HL-60 (cell line): Measurements from ENCODE around the gene HMCN2.

ENCODE experiments used
- DNase-seq, 2 experiments: peaks; one replicate each; pipeline ENCODE4 v3.0.0-alpha.2; 2010 to 2020; ENCODE audit warnings: low read depth in 1 of 2, low spot score in 1 of 2
- H3K27ac ChIP-seq: fragments of 250-450 bp; sonication (Bioruptor Pico); replicated peaks from 2 replicates; pipeline ENCODE4 v1.5.1; 2020; ENCODE audit warnings: mild to moderate bottlenecking, moderate library complexity
- H3K27me3 ChIP-seq: fragments of 250-450 bp; sonication (Bioruptor Pico); 2 replicates; pipeline ENCODE4 v1.5.1; 2021; ENCODE audit warnings: mild to moderate bottlenecking, moderate library complexity; ENCODE audit not compliant: insufficient read depth, poor library complexity, severe bottlenecking
- H3K4me3 ChIP-seq: replicated peaks from 2 replicates; pipeline ENCODE4 v1.5.1; 2011; ENCODE audit warnings: mild to moderate bottlenecking, control low read depth, low read length; ENCODE audit not compliant: insufficient read depth
- GABPA ChIP-seq: IDR thresholded peaks from 2 replicates; pipeline ENCODE4 v1.6.1; 2012; ENCODE audit warnings: low read depth
- POLR2AphosphoS5 ChIP-seq: IDR thresholded peaks from 2 replicates; pipeline ENCODE4 v1.6.1; 2012; ENCODE audit warnings: low read depth
- SPI1 ChIP-seq: IDR thresholded peaks from 2 replicates; pipeline ENCODE4 v1.6.1; 2012; ENCODE audit warnings: low read depth, mild to moderate bottlenecking, borderline replicate concordance
- TF ChIP-seq, protein P1 (sequence below): IDR thresholded peaks from one replicate; pipeline ENCODE4 v1.5.1; 2011; ENCODE audit warnings: low read length, control low read depth, inconsistent platforms; ENCODE audit not compliant: insufficient read depth
- TF ChIP-seq, protein P2 (sequence below): IDR thresholded peaks from 2 replicates; pipeline ENCODE4 v1.6.1; 2012; ENCODE audit warnings: low read depth; ENCODE audit not compliant: insufficient replicate concordance

HMCN2 gene

DNA sequence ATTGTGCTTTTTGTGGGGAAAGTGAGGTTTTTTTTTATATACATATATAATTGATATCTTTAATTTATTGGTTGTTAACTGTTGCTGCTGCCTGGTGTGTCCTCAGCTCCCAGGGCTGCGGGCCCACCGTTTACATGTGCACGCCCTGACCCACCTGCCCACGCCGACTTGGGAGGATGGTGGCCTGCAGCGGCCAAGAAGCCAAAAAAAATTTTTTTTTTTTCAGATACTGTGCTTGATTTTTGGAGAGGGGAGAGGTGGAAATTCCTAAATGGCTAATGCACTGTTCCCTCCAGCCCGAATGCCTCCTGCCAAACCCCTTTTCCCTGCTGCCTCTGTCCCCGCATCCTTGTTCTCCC, 32.0 kb upstream of the HMCN2 start:
- H3K27ac ChIP-seq: no peak overlapping the region
- no peak for DNase-seq
- TF ChIP-seq, protein P1, sequence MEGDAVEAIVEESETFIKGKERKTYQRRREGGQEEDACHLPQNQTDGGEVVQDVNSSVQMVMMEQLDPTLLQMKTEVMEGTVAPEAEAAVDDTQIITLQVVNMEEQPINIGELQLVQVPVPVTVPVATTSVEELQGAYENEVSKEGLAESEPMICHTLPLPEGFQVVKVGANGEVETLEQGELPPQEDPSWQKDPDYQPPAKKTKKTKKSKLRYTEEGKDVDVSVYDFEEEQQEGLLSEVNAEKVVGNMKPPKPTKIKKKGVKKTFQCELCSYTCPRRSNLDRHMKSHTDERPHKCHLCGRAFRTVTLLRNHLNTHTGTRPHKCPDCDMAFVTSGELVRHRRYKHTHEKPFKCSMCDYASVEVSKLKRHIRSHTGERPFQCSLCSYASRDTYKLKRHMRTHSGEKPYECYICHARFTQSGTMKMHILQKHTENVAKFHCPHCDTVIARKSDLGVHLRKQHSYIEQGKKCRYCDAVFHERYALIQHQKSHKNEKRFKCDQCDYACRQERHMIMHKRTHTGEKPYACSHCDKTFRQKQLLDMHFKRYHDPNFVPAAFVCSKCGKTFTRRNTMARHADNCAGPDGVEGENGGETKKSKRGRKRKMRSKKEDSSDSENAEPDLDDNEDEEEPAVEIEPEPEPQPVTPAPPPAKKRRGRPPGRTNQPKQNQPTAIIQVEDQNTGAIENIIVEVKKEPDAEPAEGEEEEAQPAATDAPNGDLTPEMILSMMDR: no peak
- TF ChIP-seq GABPA (no peak), SPI1 (no peak), POLR2AphosphoS5 (no peak)
- TF ChIP-seq, protein P2, sequence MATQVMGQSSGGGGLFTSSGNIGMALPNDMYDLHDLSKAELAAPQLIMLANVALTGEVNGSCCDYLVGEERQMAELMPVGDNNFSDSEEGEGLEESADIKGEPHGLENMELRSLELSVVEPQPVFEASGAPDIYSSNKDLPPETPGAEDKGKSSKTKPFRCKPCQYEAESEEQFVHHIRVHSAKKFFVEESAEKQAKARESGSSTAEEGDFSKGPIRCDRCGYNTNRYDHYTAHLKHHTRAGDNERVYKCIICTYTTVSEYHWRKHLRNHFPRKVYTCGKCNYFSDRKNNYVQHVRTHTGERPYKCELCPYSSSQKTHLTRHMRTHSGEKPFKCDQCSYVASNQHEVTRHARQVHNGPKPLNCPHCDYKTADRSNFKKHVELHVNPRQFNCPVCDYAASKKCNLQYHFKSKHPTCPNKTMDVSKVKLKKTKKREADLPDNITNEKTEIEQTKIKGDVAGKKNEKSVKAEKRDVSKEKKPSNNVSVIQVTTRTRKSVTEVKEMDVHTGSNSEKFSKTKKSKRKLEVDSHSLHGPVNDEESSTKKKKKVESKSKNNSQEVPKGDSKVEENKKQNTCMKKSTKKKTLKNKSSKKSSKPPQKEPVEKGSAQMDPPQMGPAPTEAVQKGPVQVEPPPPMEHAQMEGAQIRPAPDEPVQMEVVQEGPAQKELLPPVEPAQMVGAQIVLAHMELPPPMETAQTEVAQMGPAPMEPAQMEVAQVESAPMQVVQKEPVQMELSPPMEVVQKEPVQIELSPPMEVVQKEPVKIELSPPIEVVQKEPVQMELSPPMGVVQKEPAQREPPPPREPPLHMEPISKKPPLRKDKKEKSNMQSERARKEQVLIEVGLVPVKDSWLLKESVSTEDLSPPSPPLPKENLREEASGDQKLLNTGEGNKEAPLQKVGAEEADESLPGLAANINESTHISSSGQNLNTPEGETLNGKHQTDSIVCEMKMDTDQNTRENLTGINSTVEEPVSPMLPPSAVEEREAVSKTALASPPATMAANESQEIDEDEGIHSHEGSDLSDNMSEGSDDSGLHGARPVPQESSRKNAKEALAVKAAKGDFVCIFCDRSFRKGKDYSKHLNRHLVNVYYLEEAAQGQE: no peak
- H3K27me3 ChIP-seq: no peaks in the 10 kb centered on the region
- H3K4me3 ChIP-seq: no peak overlapping the region

DNA sequence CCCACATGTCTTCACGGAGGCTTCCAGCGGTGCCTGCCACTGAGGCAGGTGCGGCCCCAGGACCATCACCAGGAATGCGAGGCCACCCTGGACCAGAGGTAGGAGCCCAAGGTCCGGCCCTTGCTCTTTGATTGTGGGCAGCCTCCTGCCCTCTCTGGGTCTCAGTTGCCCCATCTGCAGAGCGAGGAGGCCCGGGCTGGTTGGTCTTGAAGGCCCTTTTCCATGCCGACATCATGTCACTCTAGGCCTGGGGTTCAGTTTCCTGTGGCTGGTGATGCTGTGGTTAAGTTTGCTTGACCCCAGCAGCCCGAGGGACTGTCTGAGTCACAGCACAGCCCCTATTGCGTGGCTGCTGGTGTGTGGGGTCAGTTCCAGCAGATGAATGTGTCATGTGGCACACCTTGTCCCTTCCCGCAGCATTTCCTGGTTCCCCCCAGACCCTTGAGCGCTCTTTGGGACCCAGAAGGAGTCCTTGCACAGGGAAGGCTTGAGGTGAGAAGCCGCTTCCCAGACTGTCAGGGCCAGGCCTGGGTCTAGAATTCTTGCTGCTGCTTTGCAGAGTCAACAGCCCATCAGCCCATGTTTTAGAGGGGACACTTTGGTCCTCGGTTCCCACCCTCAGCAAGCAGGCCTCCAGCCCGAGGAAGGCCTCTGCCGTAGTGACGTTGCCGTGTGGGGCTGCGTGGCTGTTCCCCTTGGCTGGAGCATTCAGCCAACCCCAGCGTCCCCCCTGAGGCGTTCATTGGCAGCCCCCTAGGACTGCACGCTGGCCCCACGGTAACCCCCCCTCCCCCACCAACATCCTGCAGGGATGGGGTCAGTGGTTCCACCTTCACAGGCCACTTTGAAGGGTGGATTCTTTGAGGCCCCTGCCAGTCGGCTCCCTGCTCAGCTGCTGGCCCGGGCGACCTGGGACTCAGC, 31.0 kb upstream of the HMCN2 start:
- no peak for TF ChIP-seq SPI1
- TF ChIP-seq POLR2AphosphoS5: no peak
- TF ChIP-seq, protein P1: no peak
- TF ChIP-seq, protein P2: no peak
- no peak for TF ChIP-seq GABPA
- H3K27me3 ChIP-seq: no peaks in the 10 kb centered on the region
- DNase-seq: no peak
- no peak overlapping the region for H3K4me3 ChIP-seq
- H3K27ac ChIP-seq: no peak overlapping the region

GRCh38 chr9:130235558-130236435, 29.8 kb upstream of the HMCN2 start:
- no peak for TF ChIP-seq POLR2AphosphoS5
- TF ChIP-seq GABPA: no peak
- TF ChIP-seq, protein P2: no peak
- no peak for TF ChIP-seq SPI1
- TF ChIP-seq, protein P1: peak; percentile 90
- H3K27ac ChIP-seq: no peak overlapping the region
- no peak overlapping the region for H3K4me3 ChIP-seq
- H3K27me3 ChIP-seq: no peaks in the 10 kb centered on the region
- peak in 1 of 2 experiments; percentile 45 for DNase-seq
